HG03135 (cell line): ENCODE results near the gene EBNA1BP2.
"Not testable (repeated sequence)": the region's sequence is repeated elsewhere in the genome, so short reads cannot be mapped to it uniquely, and the experiment has no call there.

ENCODE experiments used
- ATAC-seq: cut with Tn5 transposase; IDR thresholded peaks from one replicate; pipeline ENCODE4 v1.9.1; 2021; ENCODE audit warnings: mild to moderate bottlenecking, moderate library complexity; ENCODE audit not compliant: unreplicated experiment

EBNA1BP2 gene

GRCh38 chr1:43172527-43172972 lies 460 bp upstream of the EBNA1BP2 start:
- ATAC-seq, result peak; percentile 47

GRCh38 chr1:43171312-43171875 lies 696 bp downstream of the EBNA1BP2 start:
- no peak for ATAC-seq

DNA sequence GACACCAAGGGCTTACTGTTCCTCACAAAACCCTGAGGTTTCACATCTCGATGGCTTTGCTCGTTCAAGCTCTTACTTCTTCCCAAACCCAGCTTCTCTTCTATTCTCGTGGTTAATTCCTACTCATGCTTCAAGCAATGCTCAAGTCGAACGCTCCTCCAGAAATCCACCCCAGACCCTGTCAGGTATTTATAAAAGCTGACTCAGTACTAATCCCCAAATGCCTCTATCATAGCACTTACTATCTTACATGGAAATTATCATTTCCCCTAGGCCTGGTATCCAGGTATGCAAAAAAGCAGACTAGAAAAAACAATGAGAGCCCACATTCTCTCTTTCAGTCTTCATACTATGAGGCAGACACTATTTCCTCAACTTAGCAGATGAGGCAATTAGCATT lies 6.3 kb downstream of the EBNA1BP2 start:
- ATAC-seq, result no peak

DNA sequence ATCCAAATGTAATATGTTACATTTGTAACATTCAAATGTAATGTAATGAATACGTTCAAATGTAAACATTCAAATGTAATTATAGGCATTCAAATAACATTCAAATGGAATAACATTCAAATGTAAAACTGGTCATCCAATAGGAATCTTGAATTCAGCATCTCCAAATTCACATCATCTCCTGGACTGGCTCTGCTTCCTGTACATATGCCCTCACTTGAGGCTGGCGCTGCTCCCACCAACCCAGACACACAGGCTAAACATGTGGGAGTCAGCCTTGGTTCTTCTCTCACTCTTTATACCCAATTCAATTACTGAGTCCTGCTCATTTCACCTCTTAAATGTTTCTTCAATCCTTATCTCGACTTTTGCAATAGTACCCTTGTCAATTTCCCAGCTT lies 6.9 kb downstream of the EBNA1BP2 start:
- no peak for ATAC-seq

DNA sequence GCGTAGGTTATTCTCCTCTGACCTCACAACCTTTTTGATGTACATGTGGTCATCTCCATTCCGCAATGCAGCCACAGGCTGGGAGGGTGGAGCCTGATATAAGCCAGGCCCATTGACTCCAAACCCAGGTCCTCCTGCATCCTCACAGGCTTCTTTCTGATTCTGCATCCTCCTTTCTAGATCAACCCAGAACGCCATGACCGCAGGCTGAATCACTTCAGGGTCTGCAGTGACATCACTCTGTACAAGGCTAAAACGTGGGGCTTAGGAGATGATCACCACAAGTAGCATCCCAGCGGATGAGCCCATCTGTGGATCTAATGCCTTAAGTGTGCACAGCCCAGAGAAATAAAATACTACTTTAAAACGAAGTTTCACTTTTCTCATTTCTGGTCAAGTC lies 16.1 kb downstream of the EBNA1BP2 start:
- no peak for ATAC-seq

GRCh38 chr1:43153443-43153842 lies 18.6 kb downstream of the EBNA1BP2 start:
- ATAC-seq, result no peak

DNA sequence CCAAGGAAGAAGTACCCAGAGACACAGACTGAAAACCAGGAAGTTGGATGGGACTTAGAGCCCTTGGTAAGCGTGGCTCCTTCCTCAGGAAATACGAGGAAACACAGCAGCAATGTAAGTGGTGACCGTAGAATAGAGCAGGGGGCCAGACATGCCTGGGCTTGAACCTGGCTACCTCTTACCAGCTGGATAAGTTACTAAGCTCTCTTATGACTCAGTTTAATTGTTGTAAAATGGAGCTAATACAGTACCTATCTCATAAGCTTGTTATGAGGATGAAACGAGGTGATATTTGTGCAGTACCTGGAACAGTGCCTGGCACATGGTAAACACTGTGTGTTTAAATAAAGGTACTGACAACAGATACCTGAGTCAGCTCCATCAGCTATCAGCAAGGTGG lies 19.2 kb downstream of the EBNA1BP2 start:
- no peak for ATAC-seq

DNA sequence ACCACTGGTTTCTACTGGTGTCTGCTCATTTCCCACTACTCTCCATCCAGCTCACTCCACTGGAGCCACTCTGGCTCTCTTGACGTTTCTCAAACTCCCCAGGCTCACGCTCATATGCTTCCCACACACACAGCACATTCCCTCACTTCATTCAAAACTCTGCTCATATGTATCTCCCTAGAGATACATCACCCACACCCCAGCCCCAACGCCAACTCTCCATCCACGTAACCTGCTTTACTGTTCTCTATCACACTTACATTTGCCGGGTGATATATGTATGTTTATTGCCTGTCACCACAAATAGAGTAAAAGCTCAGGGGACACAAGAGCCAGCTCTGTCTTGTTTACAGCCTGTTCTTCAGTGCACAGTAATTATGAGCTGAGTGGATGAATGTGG lies 22.2 kb downstream of the EBNA1BP2 start:
- no peak for ATAC-seq

DNA sequence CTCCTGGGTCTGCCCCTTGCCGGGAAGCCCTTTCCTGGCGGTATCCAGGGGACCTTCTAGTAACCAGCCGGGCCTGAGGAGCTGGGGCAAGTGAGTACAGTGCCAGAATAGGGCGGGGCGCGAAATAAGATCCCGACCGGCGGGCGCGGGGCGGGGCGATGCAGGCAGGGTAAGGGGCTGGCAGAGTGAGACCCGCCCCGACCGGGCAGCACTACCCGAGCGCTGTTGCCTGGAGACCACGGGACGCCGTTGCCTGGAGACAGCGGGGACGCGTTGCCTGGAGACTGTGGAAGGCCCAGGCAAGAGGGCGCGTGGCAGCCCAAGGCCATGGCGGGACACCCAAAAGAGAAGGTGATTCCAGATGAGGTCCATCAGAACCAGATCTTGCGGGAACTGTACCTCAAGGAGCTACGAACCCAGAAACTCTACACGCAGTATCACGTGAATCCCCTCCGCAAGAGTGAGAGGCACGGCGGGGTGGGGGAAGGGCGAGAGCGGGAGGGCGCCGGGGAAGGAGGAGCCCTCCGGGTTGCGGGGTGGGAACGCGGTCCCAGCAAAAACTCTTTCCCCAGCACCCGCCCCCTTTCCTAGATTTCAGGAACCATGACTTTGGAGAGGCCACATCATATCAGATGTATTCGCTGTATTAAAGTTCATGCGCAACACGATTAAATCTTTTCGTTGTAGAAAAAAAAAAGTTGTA lies 24.3 kb downstream of the EBNA1BP2 start:
- ATAC-seq, result no peak

- no peak for ATAC-seq
These were observed 27.9 kb downstream of the EBNA1BP2 start for GRCh38 chr1:43144237-43144636.

GRCh38 chr1:43143441-43143888 lies 28.6 kb downstream of the EBNA1BP2 start:
- ATAC-seq, result no peak

GRCh38 chr1:43140583-43140982 lies 31.5 kb downstream of the EBNA1BP2 start:
- no peak for ATAC-seq

- ATAC-seq, result no peak
These were observed 32.1 kb downstream of the EBNA1BP2 start for GRCh38 chr1:43140010-43140409.

DNA sequence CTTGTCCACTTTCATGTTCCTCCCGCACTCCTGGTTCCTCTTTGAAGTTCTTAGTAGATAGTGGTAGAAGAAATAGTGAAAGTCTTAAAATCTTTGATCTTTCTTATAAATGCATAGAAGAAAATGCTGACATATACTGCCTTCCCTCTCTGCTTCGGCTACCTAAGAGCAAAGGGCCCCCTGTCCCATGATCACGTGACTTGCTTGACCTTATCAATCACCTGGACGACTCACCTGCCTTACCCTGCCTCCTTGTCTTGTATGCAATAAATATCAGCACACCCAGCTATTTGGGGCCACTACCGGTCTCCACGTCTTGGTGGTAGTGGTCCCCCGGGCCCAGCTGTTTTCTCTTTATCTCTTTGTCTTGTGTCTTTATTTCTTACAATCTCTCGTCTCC lies 32.8 kb downstream of the EBNA1BP2 start:
- not testable (repeated sequence) for ATAC-seq

GRCh38 chr1:43137445-43138052 lies 34.5 kb downstream of the EBNA1BP2 start:
- no peak for ATAC-seq

DNA sequence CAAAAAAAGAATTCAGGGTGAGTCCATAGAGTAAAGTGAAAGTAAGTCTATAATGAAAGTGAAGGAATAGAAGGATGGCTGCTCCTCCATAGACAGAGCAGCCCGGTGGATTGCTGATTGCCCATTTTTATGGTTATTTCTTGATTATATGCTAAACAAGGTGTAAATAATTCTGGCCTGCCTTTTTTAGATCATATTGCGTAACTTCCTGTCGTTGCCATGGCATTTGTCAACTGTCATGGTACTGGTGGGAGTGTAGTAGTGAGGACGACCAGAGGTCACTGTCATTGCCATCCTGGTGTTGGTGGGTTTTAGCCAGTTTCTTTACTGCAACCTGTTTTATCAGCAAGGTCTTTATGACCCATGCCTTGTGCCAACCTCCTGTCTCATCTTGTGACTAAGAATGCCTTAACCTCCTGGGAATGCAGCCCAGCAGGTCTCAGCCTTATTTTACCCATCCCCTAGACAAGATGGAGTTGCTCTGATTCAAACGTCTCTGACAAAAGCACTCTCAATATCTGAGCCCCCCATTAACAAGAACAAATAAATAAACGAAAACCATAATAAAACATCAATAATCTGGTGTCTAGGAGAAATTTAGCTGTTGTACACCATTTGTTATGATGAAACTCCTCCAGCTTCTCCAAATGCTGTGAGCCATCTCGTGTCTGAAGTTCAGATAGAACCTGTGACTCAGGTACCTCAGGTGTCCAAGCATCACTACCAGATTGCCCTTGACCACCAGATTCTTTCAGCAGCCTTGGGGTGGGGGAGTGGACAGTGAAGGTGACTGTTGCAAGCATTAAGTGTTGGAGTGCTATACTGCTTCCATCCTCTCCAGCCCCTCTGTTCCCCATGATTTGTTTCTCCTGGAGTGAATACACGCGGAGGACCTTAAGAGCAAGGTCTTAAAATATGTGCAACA lies 36.0 kb downstream of the EBNA1BP2 start:
- no peak for ATAC-seq

DNA sequence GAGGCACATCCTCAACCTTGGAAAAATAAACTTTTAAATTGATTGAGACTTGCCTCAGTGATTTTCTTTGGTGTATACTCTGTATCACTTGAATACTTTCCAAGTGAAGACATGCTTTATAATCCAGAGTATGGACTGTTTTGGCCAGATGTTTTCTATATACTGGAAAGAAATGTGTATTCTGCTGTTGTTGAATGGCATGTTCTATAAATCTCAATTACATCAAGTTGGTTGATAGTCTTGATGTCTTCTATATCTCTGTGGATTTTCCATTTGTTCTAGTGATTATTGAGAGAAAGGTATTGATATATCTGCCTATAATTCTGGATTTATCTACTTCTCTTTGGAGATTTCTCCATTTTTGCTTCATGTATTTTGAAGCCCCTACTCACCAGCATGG lies 37.5 kb downstream of the EBNA1BP2 start:
- ATAC-seq, result no peak

DNA sequence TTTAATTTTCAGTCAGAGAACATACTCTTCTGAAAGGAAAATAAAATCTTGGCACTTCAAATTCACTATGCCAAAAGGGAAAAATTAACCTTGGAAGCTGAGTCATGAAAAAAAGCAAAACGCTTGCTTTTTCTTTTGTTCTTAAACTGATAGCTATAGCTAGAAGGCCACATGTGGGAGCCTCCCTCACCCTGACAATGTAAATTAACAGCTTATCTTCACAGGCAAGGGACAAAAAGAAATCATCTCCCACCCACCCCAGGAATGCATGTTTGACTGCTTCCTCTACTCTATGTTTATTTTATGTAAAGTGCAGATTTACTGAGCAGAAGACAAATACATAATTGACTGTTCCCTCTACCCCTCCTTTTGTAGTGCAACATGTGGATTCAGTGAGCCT lies 38.0 kb downstream of the EBNA1BP2 start:
- ATAC-seq, result no peak

- no peak for ATAC-seq
These were observed 42.7 kb downstream of the EBNA1BP2 start for GRCh38 chr1:43129426-43129825.

DNA sequence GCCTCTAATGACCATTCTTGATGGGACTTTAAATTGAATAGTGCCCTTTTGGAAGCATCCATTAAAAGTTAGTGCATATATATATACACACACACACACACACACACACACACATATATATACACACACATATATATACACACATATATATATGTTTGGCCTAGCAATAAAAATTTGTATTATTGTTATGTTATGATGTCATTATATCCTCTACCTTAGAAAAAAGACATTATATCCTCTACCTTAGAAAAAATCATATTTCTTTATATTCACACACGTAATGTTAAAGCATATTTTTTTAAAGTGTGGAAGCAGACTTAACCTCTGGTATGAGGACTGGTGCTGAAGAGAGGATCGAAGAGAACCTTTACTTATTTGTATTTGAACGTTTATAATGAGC lies 43.3 kb downstream of the EBNA1BP2 start:
- ATAC-seq, result no peak

- no peak for ATAC-seq
These were observed 49.1 kb downstream of the EBNA1BP2 start for GRCh38 chr1:43123031-43123430.
